Measurements from ENCODE around the gene ZNF740. TPM values are rescaled to one million over a fixed set of nuclear protein-coding genes. Genes with fewer than 3 reads are reported as not detected.
"Not testable (repeated sequence)": the region's sequence is repeated elsewhere in the genome, so short reads cannot be mapped to it uniquely, and the experiment has no call there.

Gene ZNF740
- total RNA-seq, 1 experiment from 2014 or later, result 49.7 TPM

- intact Hi-C loops (cut with micrococcal nuclease); H3K27ac ChIP-seq (ENCODE audit: low read depth, low read length); CTCF ChIA-PET; ATAC-seq; POLR2A ChIA-PET; H4K20me1 ChIP-seq (ENCODE audit: insufficient read depth); H3K27me3 ChIP-seq (ENCODE audit: insufficient read depth, low read length); H3K9me2 ChIP-seq (ENCODE audit: insufficient read depth); H3K9me3 ChIP-seq (ENCODE audit: control insufficient read depth in 1 of 2, insufficient read depth in 1 of 2, low read depth in 1 of 2, low read length in 2 of 2); RAD21 ChIA-PET (ENCODE audit: low non-redundant PET in 1 of 2, low total read pairs in 2 of 2, uncharacterized antibody in 2 of 2, unreplicated experiment in 2 of 2); H3K4me3 ChIP-seq (replicated peaks in 1 of 2; ENCODE audit: low read depth in 1 of 2, low read length in 2 of 2); H3K4me2 ChIP-seq (ENCODE audit: low read length); H3K9ac ChIP-seq (ENCODE audit: low read length); DNase-seq (ENCODE audit: low read depth, low spot score); H3K36me3 ChIP-seq (ENCODE audit: control insufficient read depth in 1 of 2, insufficient read depth in 2 of 2, low read length in 2 of 2); BruUV-seq (replicated peaks); H2AFZ ChIP-seq (ENCODE audit: low read depth, low read length, poor library complexity, severe bottlenecking): not testable (repeated sequence)
- Histone ChIP-seq H3K4me1 (ENCODE audit: control insufficient read depth in 1 of 2, insufficient read depth in 2 of 2, low read length in 2 of 2) (peaks cover 21 to 50% of the 10 kb centered on the region in 2 experiments), H3K79me2 (ENCODE audit: insufficient read depth, low read length) (peaks cover 15% of the 10 kb centered on the region)
These were observed 3.1 kb upstream of the ZNF740 start for GRCh38 chr12:53177447-53177846.

- intact Hi-C loops (cut with micrococcal nuclease); RAD21 ChIA-PET (ENCODE audit: low non-redundant PET in 1 of 2, low total read pairs in 2 of 2, uncharacterized antibody in 2 of 2, unreplicated experiment in 2 of 2); H2AFZ ChIP-seq (ENCODE audit: low read depth, low read length, poor library complexity, severe bottlenecking); H3K9me3 ChIP-seq (ENCODE audit: control insufficient read depth in 1 of 2, insufficient read depth in 1 of 2, low read depth in 1 of 2, low read length in 2 of 2); BruUV-seq (replicated peaks); H3K27me3 ChIP-seq (ENCODE audit: insufficient read depth, low read length); ATAC-seq; H3K9me2 ChIP-seq (ENCODE audit: insufficient read depth); H3K4me3 ChIP-seq (replicated peaks in 1 of 2; ENCODE audit: low read depth in 1 of 2, low read length in 2 of 2); H3K27ac ChIP-seq (ENCODE audit: low read depth, low read length); DNase-seq (ENCODE audit: low read depth, low spot score); H4K20me1 ChIP-seq (ENCODE audit: insufficient read depth); H3K9ac ChIP-seq (ENCODE audit: low read length): not testable (repeated sequence)
- ChIA-PET CTCF (interaction anchor here (1.1 to 2.9 kb wide), 2 partner anchors 11 to 113 kb away, joined by 3 to 13 read pairs; no protein-coding TSS in a partner anchor), POLR2A (interaction anchor here (0.7 kb wide), 1 partner anchor 900 kb away, joined by 4 read pairs; no protein-coding TSS in a partner anchor)
- H3K36me3 ChIP-seq (ENCODE audit: control insufficient read depth in 1 of 2, insufficient read depth in 2 of 2, low read length in 2 of 2), result peaks cover 15 to 17% of the 10 kb centered on the region in 2 experiments; a peak in 3 of 4 replicates
- H3K79me2 ChIP-seq (ENCODE audit: insufficient read depth, low read length), result peaks cover 29% of the 10 kb centered on the region
- peaks cover 21 to 40% of the 10 kb centered on the region in 2 experiments for H3K4me1 ChIP-seq (ENCODE audit: control insufficient read depth in 1 of 2, insufficient read depth in 2 of 2, low read length in 2 of 2)
- peak overlapping the region; percentile 92 for H3K4me2 ChIP-seq (ENCODE audit: low read length)
These were observed 1.7 kb upstream of the ZNF740 start for GRCh38 chr12:53178803-53179202.
